ENCODE data around the gene DHDDS.
"Not testable (repeated sequence)": the region's sequence is repeated elsewhere in the genome, so short reads cannot be mapped to it uniquely, and the experiment has no call there.

The DHDDS gene

GRCh38 chr1:26431979-26432695 is at the start of gene DHDDS:
TSS of gene DHDDS (plus strand) at chr1:26432321. CDS start at chr1:26432946, 625 bp downstream.
- DNase-seq (ENCODE audit: low read depth) = peak; percentile 98
- TF ChIP-seq MYC (IDR thresholded peaks at IDR 0.05; ENCODE audit: low read depth, low read length) (peak; percentile 81), CTCF (IDR thresholded peaks at IDR 0.05; ENCODE audit: low read depth, low read length) (no peak), POLR2A (IDR thresholded peaks at IDR 0.05; ENCODE audit: extremely low read depth, insufficient read length) (peak; percentile 90), MAX (IDR thresholded peaks at IDR 0.05; ENCODE audit: low read depth, low read length) (peak; percentile 97)

GRCh38 chr1:26384076-26384475 is 48.0 kb upstream of the DHDDS start:
- no peak for TF ChIP-seq MAX (IDR thresholded peaks at IDR 0.05; ENCODE audit: low read depth, low read length)
- no peak for TF ChIP-seq POLR2A (IDR thresholded peaks at IDR 0.05; ENCODE audit: extremely low read depth, insufficient read length)
- TF ChIP-seq MYC (IDR thresholded peaks at IDR 0.05; ENCODE audit: low read depth, low read length) = no peak
- no peak for TF ChIP-seq CTCF (IDR thresholded peaks at IDR 0.05; ENCODE audit: low read depth, low read length)
- no peak for DNase-seq (ENCODE audit: low read depth)
- no peak overlapping the region for H3K4me3 ChIP-seq (ENCODE audit: low read depth, low read length)

More at GRCh38 chr1:26431979-26432695, at the start of gene DHDDS:
- H3K4me3 ChIP-seq (ENCODE audit: low read depth, low read length) = peak within 1 kb of the TSS; percentile 89

- H3K4me3 ChIP-seq (ENCODE audit: low read depth, low read length); DNase-seq (ENCODE audit: low read depth): not testable (repeated sequence)
These were observed 47.1 kb upstream of the DHDDS start for GRCh38 chr1:26385063-26385462.

- DNase-seq (ENCODE audit: low read depth) = peak; percentile 65
- no peak overlapping the region for H3K4me3 ChIP-seq (ENCODE audit: low read depth, low read length)
- TF ChIP-seq MYC (IDR thresholded peaks at IDR 0.05; ENCODE audit: low read depth, low read length) (no peak), MAX (IDR thresholded peaks at IDR 0.05; ENCODE audit: low read depth, low read length) (no peak), CTCF (IDR thresholded peaks at IDR 0.05; ENCODE audit: low read depth, low read length) (no peak), POLR2A (IDR thresholded peaks at IDR 0.05; ENCODE audit: extremely low read depth, insufficient read length) (no peak)
These were observed 44.7 kb upstream of the DHDDS start for GRCh38 chr1:26387447-26387846.

GRCh38 chr1:26388791-26389445 is 43.2 kb upstream of the DHDDS start:
- DNase-seq (ENCODE audit: low read depth) = no peak

More at GRCh38 chr1:26388791-26389445, 43.2 kb upstream of the DHDDS start:
- no peak for TF ChIP-seq MYC (IDR thresholded peaks at IDR 0.05; ENCODE audit: low read depth, low read length)
- no peak for TF ChIP-seq CTCF (IDR thresholded peaks at IDR 0.05; ENCODE audit: low read depth, low read length)
- TF ChIP-seq MAX (IDR thresholded peaks at IDR 0.05; ENCODE audit: low read depth, low read length) = no peak
- TF ChIP-seq POLR2A (IDR thresholded peaks at IDR 0.05; ENCODE audit: extremely low read depth, insufficient read length) = no peak
- no peak overlapping the region for H3K4me3 ChIP-seq (ENCODE audit: low read depth, low read length)

All from NB4 (cell line).